K562 (cell line): ENCODE results near the gene KNDC1. TPM values are rescaled to one million over a fixed set of nuclear protein-coding genes. Genes with fewer than 3 reads are reported as not detected.

Experiments
- ATAC-seq: fragments of 200-7000 bp; cut with Tn5 transposase; 3 replicates; pipeline ENCODE4 v1.9.1; 2020; ENCODE audit warnings: moderate library complexity
- BruUV-seq: library from RNA; stranded (reverse); fragments of 400-500 nt; replicated peaks from 2 replicates; lab custom pipeline; 2021; lab: Mats Ljungman, UMichigan
- CTCF ChIA-PET: fragments of 300-600 bp; formaldehyde crosslinking; extraction: SDS; loops from one replicate; lab custom pipeline; 2021; ENCODE audit warnings: low intra/inter-chr PET ratio; lab: Yijun Ruan, JAX
- POLR2A ChIA-PET: fragments of 300-600, 350-650 bp; sonication (Branson Sonifier 250); formaldehyde crosslinking; extraction: SDS; loops from one replicate; lab custom pipeline; 2021; ENCODE audit warnings: antibody characterized with exemption, inconsistent platforms; lab: Yijun Ruan, JAX
- DNase-seq, 4 experiments: peaks; one replicate each; pipeline versions ENCODE4 v3.0.0 to v3.0.0-alpha.2; 2011 to 2018; ENCODE audit warnings: low spot score in 3 of 4, mixed read lengths in 3 of 4; ENCODE audit errors: extremely low read depth in 1 of 4
- FAIRE-seq: peaks from 2 replicates; lab custom pipeline; 2011; peaks lifted over from hg19 to GRCh38; lab: Jason Lieb, UNC
- H2AFZ ChIP-seq: 2 replicates; pipeline ENCODE4 v1.6.0; 2011; ENCODE audit warnings: low read depth, low read length, control low read depth, inconsistent platforms
- H3K27ac ChIP-seq: fragments of 200-600 bp; 3 replicates; pipeline ENCODE4 v1.8.0; 2011; ENCODE audit warnings: low read depth, mild to moderate bottlenecking, control low read depth, inconsistent platforms, low read length, moderate library complexity, mixed read lengths; ENCODE audit errors: extremely low read depth
- H3K27me3 ChIP-seq, 2 experiments: fragments of 300-600 bp in 1 of 2; 2 replicates in 1 of 2; 3 replicates in 1 of 2; pipeline versions ENCODE4 v1.6.0 to v1.8.0; 2011; ENCODE audit warnings: inconsistent platforms in 2 of 2, low read length in 2 of 2, mild to moderate bottlenecking in 1 of 2, mixed read lengths in 1 of 2, moderate library complexity in 1 of 2; ENCODE audit not compliant: control insufficient read depth in 2 of 2, insufficient read depth in 2 of 2
- H3K36me3 ChIP-seq: fragments of 300-600 bp; 3 replicates; pipeline ENCODE4 v1.8.0; 2011; ENCODE audit warnings: mild to moderate bottlenecking, low read length, inconsistent platforms; ENCODE audit not compliant: control insufficient read depth, insufficient read depth
- H3K4me1 ChIP-seq, 2 experiments: fragments of 200-600 bp in 1 of 2; replicated peaks in 1 of 2; 2 replicates in 1 of 2; 3 replicates in 1 of 2; pipeline versions ENCODE4 v1.5.1 to v1.8.0; 2011; ENCODE audit warnings: inconsistent platforms in 2 of 2, low read length in 2 of 2, mild to moderate bottlenecking in 1 of 2, mixed read lengths in 1 of 2, moderate library complexity in 1 of 2; ENCODE audit not compliant: control insufficient read depth in 2 of 2, insufficient read depth in 2 of 2
- H3K4me2 ChIP-seq: 2 replicates; pipeline ENCODE4 v1.6.1; 2011; ENCODE audit warnings: low read length, control low read depth, inconsistent platforms, mixed read lengths; ENCODE audit not compliant: insufficient read depth
- H3K4me3 ChIP-seq: fragments of 200-600 bp; sonication (generic), shearing (Covaris generic); 2 replicates; pipeline ENCODE4 v1.5.1; 2016; ENCODE audit warnings: control low read depth, inconsistent platforms
- H3K79me2 ChIP-seq: fragments of 200-600 bp; 3 replicates; pipeline ENCODE4 v1.8.0; 2011; ENCODE audit warnings: low read length, inconsistent platforms; ENCODE audit not compliant: control insufficient read depth, insufficient read depth
- H3K9ac ChIP-seq, 2 experiments: 2 replicates each; pipeline versions ENCODE4 v1.6.0 to v1.6.1; 2011; ENCODE audit warnings: low read depth in 2 of 2, low read length in 2 of 2, control low read depth in 1 of 2, inconsistent platforms in 1 of 2, mild to moderate bottlenecking in 1 of 2, mixed read lengths in 1 of 2; ENCODE audit not compliant: insufficient read depth in 1 of 2
- H3K9me1 ChIP-seq: one replicate; pipeline ENCODE4 v1.6.0; 2011; ENCODE audit warnings: inconsistent platforms, mild to moderate bottlenecking, low read length, moderate library complexity; ENCODE audit not compliant: control insufficient read depth, insufficient read depth
- H3K9me3 ChIP-seq: replicated peaks from 2 replicates; pipeline ENCODE4 v1.5.1; 2011; ENCODE audit warnings: low read depth, low read length, inconsistent platforms; ENCODE audit not compliant: control insufficient read depth, insufficient read depth
- H4K20me1 ChIP-seq: replicated peaks from 2 replicates; pipeline ENCODE4 v1.6.1; 2011; ENCODE audit warnings: low read length, inconsistent platforms, mixed read lengths; ENCODE audit not compliant: control insufficient read depth, insufficient read depth
- CHD2 ChIP-seq: IDR thresholded peaks from 2 replicates; pipeline ENCODE4 v1.6.1; 2011; ENCODE audit warnings: low read depth, low read length
- CREB3L1 ChIP-seq: fragments of 450-650 bp; IDR thresholded peaks from 2 replicates; pipeline ENCODE4 v1.6.1; 2014; ENCODE audit warnings: low read depth, mild to moderate bottlenecking, moderate library complexity, borderline replicate concordance
- GABPB2 ChIP-seq: fragments of 250-450 bp; sonication (Bioruptor Pico); conservative IDR thresholded peaks from 2 replicates; pipeline ENCODE4 v1.5.1; 2021; ENCODE audit warnings: mild to moderate bottlenecking
- KAT7 ChIP-seq: sonication (generic); formaldehyde crosslinking; IDR thresholded peaks from 2 replicates; pipeline ENCODE4 v1.8.0; 2022; ENCODE audit warnings: missing genetic modification reagents, mild to moderate bottlenecking, borderline replicate concordance
- MYNN ChIP-seq, 2 experiments: sonication (generic); formaldehyde crosslinking in 1 of 2; IDR thresholded peaks; 2 replicates each; pipeline versions ENCODE4 v1.5.0 to v1.6.1; 2016 to 2020; ENCODE audit warnings: antibody characterized with exemption in 1 of 2, missing genetic modification reagents in 1 of 2
- NBN ChIP-seq: fragments of 450-650 bp; IDR thresholded peaks from 2 replicates; pipeline ENCODE4 v1.6.1; 2016; ENCODE audit warnings: low read depth, mild to moderate bottlenecking
- NFXL1 ChIP-seq: fragments of 450-650 bp; formaldehyde crosslinking; IDR thresholded peaks from 2 replicates; pipeline ENCODE4 v1.4.0; 2021; ENCODE audit warnings: mild to moderate bottlenecking
- SMARCA5 ChIP-seq: fragments of 450-650 bp; IDR thresholded peaks from 2 replicates; pipeline ENCODE4 v1.6.1; 2016
- SUPT5H ChIP-seq: fragments of 450-650 bp; IDR thresholded peaks from 2 replicates; pipeline ENCODE4 v1.6.1; 2016
- WGBS: fragments of 100-300 bp; shearing (Covaris generic); methylation state at CpG from one replicate; pipeline ENCODE4 v1.1.6; 2016; ENCODE audit warnings: low coverage, mixed read lengths; ENCODE audit not compliant: insufficient coverage; ENCODE audit errors: missing lambda C conversion rate; 5-methylcytosine and 5-hydroxymethylcytosine counted together
- in situ Hi-C: fragments of 300-500 bp; cut with MboI; formaldehyde crosslinking; loops from 4 replicates; pipeline ENCODE4 v1.15.0; 2018; ENCODE audit warnings: inconsistent platforms, mixed read lengths
- intact Hi-C: fragments of 100-400 bp; cut with micrococcal nuclease; formaldehyde crosslinking; loops from 2 replicates; pipeline ENCODE4 v1.14.2; 2022
- polyA plus RNA-seq, 8 experiments: library from polyadenylated mRNA; depleted of rRNA in 4 of 8; stranded (reverse) in 5 of 8; unstranded in 3 of 8; fragments of >200 nt; fragmentation: Nextera tagmentation in 2 of 8; fragmentation: Illumina TruSeq in 1 of 8; extraction: Ambion mirVana in 2 of 8; extraction: Trizol in 1 of 8; gene quantifications; 2 replicates each; pipeline versions ENCODE4 v1.2.1 to v1.2.3, GENCODE V29; 2011 to 2014; ENCODE audit warnings: inconsistent platforms in 1 of 8, missing spikeins in 1 of 8
- total RNA-seq, 7 experiments: library from RNA; depleted of rRNA in 6 of 7; stranded (reverse); fragments of >200 nt in 6 of 7; fragmentation: Illumina TruSeq in 2 of 7; extraction: Trizol in 2 of 7; gene quantifications; 2 replicates each; pipeline versions ENCODE4 v1.2.1 to v1.2.3, GENCODE V29; 2011 to 2021; ENCODE audit warnings: low replicate concordance in 1 of 7
- TF ChIP-seq, protein P1 (sequence below), 2 experiments: fragments of 150-350 bp in 1 of 2; IDR thresholded peaks; 2 replicates each; pipeline ENCODE4 v1.6.1; 2012 to 2016; ENCODE audit warnings: low read depth in 2 of 2, low read length in 2 of 2, mild to moderate bottlenecking in 1 of 2, moderate library complexity in 1 of 2

Gene KNDC1
- total and polyA plus RNA-seq, 9 of the 15 experiments (the other 6 are each of a cell fraction or from before 2014, with no cell fraction given): 0.07 to 0.26 (median 0.11) TPM; not detected in 6

DNA sequence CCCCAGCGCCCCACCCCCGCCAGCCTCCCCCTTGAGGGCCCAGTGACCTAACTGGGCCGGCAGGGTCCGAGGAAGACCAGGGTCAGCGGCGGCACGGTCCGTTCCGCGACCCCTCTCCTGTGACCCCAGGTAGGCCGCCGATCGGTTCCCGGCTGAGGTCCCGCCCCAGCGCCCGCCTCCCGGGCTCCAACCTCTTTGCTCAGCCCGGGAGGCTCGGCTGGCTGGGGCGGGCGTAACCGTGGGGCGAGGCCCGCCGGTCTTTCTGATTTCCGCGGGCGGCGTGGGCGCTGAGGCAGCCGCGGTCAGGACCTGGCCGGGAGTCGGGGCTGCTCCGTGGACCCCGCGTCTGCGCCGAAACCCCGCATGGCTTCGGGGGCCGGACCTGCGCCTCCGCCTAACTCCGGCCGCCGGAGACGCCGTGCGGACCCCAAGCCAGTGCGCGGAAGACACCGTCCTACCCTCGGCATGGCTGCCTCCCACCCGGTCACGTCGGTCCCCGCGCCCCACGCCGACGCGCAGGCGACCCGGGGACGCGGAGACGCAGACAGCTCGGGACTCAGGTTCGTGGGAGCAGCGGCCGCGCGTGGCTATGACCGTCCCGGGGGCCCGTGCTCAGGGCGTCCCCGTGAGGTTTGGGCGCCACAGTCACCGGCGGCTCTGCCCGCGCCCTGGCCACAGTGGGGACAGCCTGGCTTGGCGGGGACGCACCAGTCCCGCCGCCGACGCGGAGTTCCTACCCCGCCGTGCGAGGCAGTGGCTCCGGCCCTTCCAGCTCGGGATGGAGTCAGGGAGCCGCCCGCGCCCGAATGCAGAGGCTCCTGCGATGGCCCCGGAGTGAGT lies 76.6 kb downstream of the KNDC1 start:
- BruUV-seq: no TSS peak
- no peaks in the 10 kb centered on the region for H4K20me1 ChIP-seq
- ATAC-seq (no peak), FAIRE-seq (no peak), DNase-seq (no peak)
- TF ChIP-seq KAT7 (no peak), NBN (no peak)
- intact Hi-C loops: no loop called here
- H3K9me1 ChIP-seq: no peaks in the 10 kb centered on the region
- no peaks in the 10 kb centered on the region for H3K9me3 ChIP-seq
- H3K4me3 ChIP-seq: no peak overlapping the region
- in situ Hi-C loops: no loop called here
- no peaks in the 10 kb centered on the region for H3K79me2 ChIP-seq
- CTCF ChIA-PET: no interaction called here
- H3K4me1 ChIP-seq: peaks cover 0 to 41% of the 10 kb centered on the region in 2 experiments; a peak in 2 of 5 replicates
- no peaks in the 10 kb centered on the region for H3K27me3 ChIP-seq
- no peak overlapping the region for H3K27ac ChIP-seq
- no peaks in the 10 kb centered on the region for H3K36me3 ChIP-seq
- H3K9ac ChIP-seq: no peak overlapping the region
- POLR2A ChIA-PET: interaction anchor here (0.6 kb wide), 1 partner anchor 21 kb away, joined by 3 read pairs; no protein-coding TSS in a partner anchor
- H3K4me2 ChIP-seq: no peak overlapping the region
- no peak overlapping the region for H2AFZ ChIP-seq
- 100% methylated on average over 1 of the region's 103 CpGs for WGBS

GRCh38 chr10:133237241-133237587 lies 77.2 kb downstream of the KNDC1 start:
- Histone ChIP-seq H3K4me1 (peaks cover 0 to 46% of the 10 kb centered on the region in 2 experiments; a peak in 2 of 5 replicates), H4K20me1 (no peaks in the 10 kb centered on the region), H3K9ac (no peak overlapping the region), H3K27ac (no peak overlapping the region), H3K9me1 (no peaks in the 10 kb centered on the region), H3K4me3 (no peak overlapping the region), H3K27me3 (no peaks in the 10 kb centered on the region), H3K79me2 (no peaks in the 10 kb centered on the region), H3K36me3 (no peaks in the 10 kb centered on the region), H3K4me2 (no peak overlapping the region), H3K9me3 (no peaks in the 10 kb centered on the region), H2AFZ (no peak overlapping the region)
- FAIRE-seq (no peak), DNase-seq (no peak), ATAC-seq (no peak)
- no TSS peak for BruUV-seq
- WGBS: 100% methylated on average over 5 of the region's 32 CpGs
- CTCF ChIA-PET: no interaction called here
- intact Hi-C loops: no loop called here
- POLR2A ChIA-PET: no interaction called here
- in situ Hi-C loops: no loop called here
- TF ChIP-seq CREB3L1 (no peak), SMARCA5 (no peak), NBN (no peak), NFXL1 (no peak), CHD2 (no peak), GABPB2 (CRISPR knock-in tag) (no peak), MYNN (IDR thresholded peaks at IDR 0.05) (no peak), MYNN (CRISPR knock-in tag; IDR thresholded peaks at IDR 0.05) (no peak), SUPT5H (no peak)
- TF ChIP-seq, protein P1, sequence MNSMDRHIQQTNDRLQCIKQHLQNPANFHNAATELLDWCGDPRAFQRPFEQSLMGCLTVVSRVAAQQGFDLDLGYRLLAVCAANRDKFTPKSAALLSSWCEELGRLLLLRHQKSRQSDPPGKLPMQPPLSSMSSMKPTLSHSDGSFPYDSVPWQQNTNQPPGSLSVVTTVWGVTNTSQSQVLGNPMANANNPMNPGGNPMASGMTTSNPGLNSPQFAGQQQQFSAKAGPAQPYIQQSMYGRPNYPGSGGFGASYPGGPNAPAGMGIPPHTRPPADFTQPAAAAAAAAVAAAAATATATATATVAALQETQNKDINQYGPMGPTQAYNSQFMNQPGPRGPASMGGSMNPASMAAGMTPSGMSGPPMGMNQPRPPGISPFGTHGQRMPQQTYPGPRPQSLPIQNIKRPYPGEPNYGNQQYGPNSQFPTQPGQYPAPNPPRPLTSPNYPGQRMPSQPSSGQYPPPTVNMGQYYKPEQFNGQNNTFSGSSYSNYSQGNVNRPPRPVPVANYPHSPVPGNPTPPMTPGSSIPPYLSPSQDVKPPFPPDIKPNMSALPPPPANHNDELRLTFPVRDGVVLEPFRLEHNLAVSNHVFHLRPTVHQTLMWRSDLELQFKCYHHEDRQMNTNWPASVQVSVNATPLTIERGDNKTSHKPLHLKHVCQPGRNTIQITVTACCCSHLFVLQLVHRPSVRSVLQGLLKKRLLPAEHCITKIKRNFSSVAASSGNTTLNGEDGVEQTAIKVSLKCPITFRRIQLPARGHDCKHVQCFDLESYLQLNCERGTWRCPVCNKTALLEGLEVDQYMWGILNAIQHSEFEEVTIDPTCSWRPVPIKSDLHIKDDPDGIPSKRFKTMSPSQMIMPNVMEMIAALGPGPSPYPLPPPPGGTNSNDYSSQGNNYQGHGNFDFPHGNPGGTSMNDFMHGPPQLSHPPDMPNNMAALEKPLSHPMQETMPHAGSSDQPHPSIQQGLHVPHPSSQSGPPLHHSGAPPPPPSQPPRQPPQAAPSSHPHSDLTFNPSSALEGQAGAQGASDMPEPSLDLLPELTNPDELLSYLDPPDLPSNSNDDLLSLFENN (IDR thresholded peaks at IDR 0.05; ENCODE audit: low read depth in 2 of 2, low read length in 2 of 2): no peak
